ENCODE data around the gene PCAT7. TPM values are rescaled to one million over a fixed set of nuclear protein-coding genes. Genes with fewer than 3 reads are reported as not detected.
"Not testable (repeated sequence)": the region's sequence is repeated elsewhere in the genome, so short reads cannot be mapped to it uniquely, and the experiment has no call there.

PCAT7 gene
- total RNA-seq (2021) = 4.0 and 4.2 TPM in 2 replicates
- long read RNA-seq, transcript PCAT7-202 (3 exons, 3,974 nt) = major isoform, 5 of 14 reads
- long read RNA-seq, partial matches to known transcripts = 1 of 14 reads
- long read RNA-seq, other reads (novel, unspliced or antisense) = 6 of 14 reads

GRCh38 chr9:94554439-94555331 is at the start of gene PCAT7:
Gene PCAT7 (plus strand): TSS chr9:94555083.
- Histone ChIP-seq H2AK5ac (ENCODE audit: insufficient read length, low read length) (no peak within 1 kb of the TSS), H3K4me1 (ENCODE audit: insufficient read depth, low read length) (no peaks in the 10 kb centered on the region), H3K27me3 (ENCODE audit: insufficient read depth, low read length) (no peaks in the 10 kb centered on the region), H3K4ac (ENCODE audit: low read depth, low read length) (no peak within 1 kb of the TSS; the same call in 1 of the 2 replicates), H3K79me1 (ENCODE audit: insufficient read depth, low read depth, low read length, poor library complexity, severe bottlenecking) (no peaks in the 10 kb centered on the region), H4K5ac (ENCODE audit: insufficient read length, low read depth, low read length) (no peak within 1 kb of the TSS), H3T11ph (ENCODE audit: low read length) (no peak within 1 kb of the TSS), H2BK5ac (ENCODE audit: insufficient read length, low read length) (no peak within 1 kb of the TSS), H3K23me2 (ENCODE audit: insufficient read length, low read depth, low read length, poor library complexity, severe bottlenecking) (peaks cover 8% of the 10 kb centered on the region), H2BK120ac (ENCODE audit: low read depth, low read length, poor library complexity, severe bottlenecking) (peak within 1 kb of the TSS; percentile 94), H3K79me2 (ENCODE audit: insufficient read depth, low read length) (no peaks in the 10 kb centered on the region), H3K18ac (ENCODE audit: insufficient read length, low read depth, low read length) (peak within 1 kb of the TSS; percentile 97), H4K91ac (ENCODE audit: insufficient read length, low read depth, low read length) (no peak within 1 kb of the TSS), H2AFZ (ENCODE audit: low read length) (peak within 1 kb of the TSS; percentile 98), H3K14ac (ENCODE audit: insufficient read depth, low read length) (peak within 1 kb of the TSS; percentile 94; the same call in 1 of the 2 replicates), H2BK12ac (ENCODE audit: insufficient read length, low read depth, low read length) (no peak within 1 kb of the TSS), H3K4me2 (ENCODE audit: insufficient read depth, insufficient read length, low read length) (peak within 1 kb of the TSS; percentile 37), H2BK15ac (ENCODE audit: low read depth, low read length) (no peak within 1 kb of the TSS), H4K20me1 (ENCODE audit: control insufficient read depth, insufficient read depth, insufficient read length) (no peaks in the 10 kb centered on the region), H3K27ac (ENCODE audit: insufficient read length, low read depth, low read length) (no peak within 1 kb of the TSS), H3K23ac (ENCODE audit: insufficient read length, low read depth, low read length) (no peak within 1 kb of the TSS), H3K56ac (ENCODE audit: insufficient read length, low read depth, low read length) (no peak within 1 kb of the TSS), H4K8ac (replicated peaks; ENCODE audit: insufficient read length, low read depth, low read length) (no peak within 1 kb of the TSS), H3K9me3 (ENCODE audit: control insufficient read depth, low read depth, low read length) (no peaks in the 10 kb centered on the region), H2BK20ac (ENCODE audit: low read depth, low read length, poor library complexity, severe bottlenecking) (no peak within 1 kb of the TSS), H3K9ac (ENCODE audit: extremely low read depth, insufficient read length, low read length) (peak within 1 kb of the TSS; percentile 61)
- Mint-ChIP-seq H3K36me3 (ENCODE audit: insufficient read depth in 1 of 3, low read depth in 3 of 3) (peaks cover 12 to 18% (median 13%) of the 10 kb centered on the region in 3 experiments), H3K27ac (no peak within 1 kb of the TSS; a peak in 1 of 7 replicates), H3K4me3 (no peak within 1 kb of the TSS), H3K9me3 (peaks cover 7% of the 10 kb centered on the region in 2 experiments; a peak in 2 of 5 replicates), H3K4me1 (peaks cover 4 to 12% of the 10 kb centered on the region in 2 experiments; a peak in 3 of 4 replicates), H3K27me3 (ENCODE audit: low read depth) (no peaks in the 10 kb centered on the region; the same call in none of the 2 replicates)
- peak; percentile 86 for DNase-seq
- no CpG with 5 or more reads among the region's 40 CpGs for WGBS (ENCODE audit: extremely low coverage, insufficient read length, low lambda C conversion rate)
- peak; percentile 70 for TF ChIP-seq CTCF (conservative IDR thresholded peaks at IDR 0.05)

GRCh38 chr9:94506370-94506769 is 48.5 kb upstream of the PCAT7 start:
- not testable (repeated sequence) for H3K27me3 ChIP-seq (ENCODE audit: insufficient read depth, low read length); H3K4me1 ChIP-seq (ENCODE audit: insufficient read depth, low read length); H2BK5ac ChIP-seq (ENCODE audit: insufficient read length, low read length); H4K5ac ChIP-seq (ENCODE audit: insufficient read length, low read depth, low read length); H2BK120ac ChIP-seq (ENCODE audit: low read depth, low read length, poor library complexity, severe bottlenecking); H2AFZ ChIP-seq (ENCODE audit: low read length); H3K27ac Mint-ChIP-seq; H3K56ac ChIP-seq (ENCODE audit: insufficient read length, low read depth, low read length); H2BK12ac ChIP-seq (ENCODE audit: insufficient read length, low read depth, low read length); H3K4me3 Mint-ChIP-seq; H3K4me2 ChIP-seq (ENCODE audit: insufficient read depth, insufficient read length, low read length); H3K23me2 ChIP-seq (ENCODE audit: insufficient read length, low read depth, low read length, poor library complexity, severe bottlenecking); H4K91ac ChIP-seq (ENCODE audit: insufficient read length, low read depth, low read length); H3K36me3 Mint-ChIP-seq (ENCODE audit: insufficient read depth in 1 of 3, low read depth in 3 of 3); H3T11ph ChIP-seq (ENCODE audit: low read length); H3K27me3 Mint-ChIP-seq (ENCODE audit: low read depth); H3K18ac ChIP-seq (ENCODE audit: insufficient read length, low read depth, low read length); H3K79me1 ChIP-seq (ENCODE audit: insufficient read depth, low read depth, low read length, poor library complexity, severe bottlenecking); H3K4me1 Mint-ChIP-seq; DNase-seq; H3K27ac ChIP-seq (ENCODE audit: insufficient read length, low read depth, low read length); H3K9me3 ChIP-seq (ENCODE audit: control insufficient read depth, low read depth, low read length); H2BK20ac ChIP-seq (ENCODE audit: low read depth, low read length, poor library complexity, severe bottlenecking); H2AK5ac ChIP-seq (ENCODE audit: insufficient read length, low read length); H2BK15ac ChIP-seq (ENCODE audit: low read depth, low read length); H3K9me3 Mint-ChIP-seq; H3K9ac ChIP-seq (ENCODE audit: extremely low read depth, insufficient read length, low read length); H4K20me1 ChIP-seq (ENCODE audit: control insufficient read depth, insufficient read depth, insufficient read length); H3K79me2 ChIP-seq (ENCODE audit: insufficient read depth, low read length); H3K4ac ChIP-seq (ENCODE audit: low read depth, low read length); H4K8ac ChIP-seq (replicated peaks; ENCODE audit: insufficient read length, low read depth, low read length); H3K23ac ChIP-seq (ENCODE audit: insufficient read length, low read depth, low read length); H3K14ac ChIP-seq (ENCODE audit: insufficient read depth, low read length)
- WGBS (ENCODE audit: extremely low coverage, insufficient read length, low lambda C conversion rate) = no CpG with 5 or more reads among the region's 4 CpGs
